Activated CD8-positive, alpha-beta memory T cell treated with anti-CD3 and anti-CD28 coated beads, Interleukin-2, amount 50 U/mL, for 4 hours (primary cell): ENCODE measurements around the gene CCDC50.

Experiments
- DNase-seq: peaks from one replicate; pipeline ENCODE4 v3.0.0-alpha.2; 2020

Gene CCDC50

DNA sequence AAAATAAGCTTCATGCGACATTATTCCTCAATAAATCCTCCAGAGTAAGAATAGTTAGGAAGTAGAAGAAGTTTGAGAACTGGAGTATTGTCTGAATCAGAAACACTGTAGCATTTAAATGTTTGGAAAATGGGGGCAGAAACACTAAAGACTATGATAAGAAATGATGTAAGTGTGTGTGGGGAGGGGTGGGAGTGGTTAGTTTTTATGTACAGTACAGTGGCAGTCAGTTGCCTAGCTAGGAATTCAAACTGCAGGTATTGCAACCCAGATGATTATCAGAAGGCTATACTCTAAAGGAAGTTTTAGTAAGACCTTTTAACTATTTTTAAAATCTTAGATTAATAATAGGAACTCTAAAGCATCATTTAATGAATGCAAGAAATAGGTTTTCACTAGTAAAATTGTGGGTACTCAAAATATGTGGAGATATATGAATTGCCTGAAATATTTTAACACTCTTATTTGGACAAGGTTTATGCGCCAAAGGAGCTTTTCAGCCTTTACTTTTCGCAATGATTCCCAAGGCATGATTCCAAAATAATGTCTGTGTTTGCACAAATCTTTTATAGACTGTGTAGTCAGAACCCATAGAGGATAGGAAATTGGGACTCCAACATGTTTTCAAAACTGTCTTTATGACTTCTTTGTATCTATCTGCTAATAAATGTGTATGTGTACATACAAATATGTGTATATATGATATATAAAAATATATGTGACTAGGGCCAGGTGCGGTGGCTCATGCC lies 8.0 kb upstream of the CCDC50 start:
- DNase-seq: no peak

- no peak for DNase-seq
Measured at GRCh38 chr3:191324936-191325335, 4.3 kb upstream of the CCDC50 start.

DNA sequence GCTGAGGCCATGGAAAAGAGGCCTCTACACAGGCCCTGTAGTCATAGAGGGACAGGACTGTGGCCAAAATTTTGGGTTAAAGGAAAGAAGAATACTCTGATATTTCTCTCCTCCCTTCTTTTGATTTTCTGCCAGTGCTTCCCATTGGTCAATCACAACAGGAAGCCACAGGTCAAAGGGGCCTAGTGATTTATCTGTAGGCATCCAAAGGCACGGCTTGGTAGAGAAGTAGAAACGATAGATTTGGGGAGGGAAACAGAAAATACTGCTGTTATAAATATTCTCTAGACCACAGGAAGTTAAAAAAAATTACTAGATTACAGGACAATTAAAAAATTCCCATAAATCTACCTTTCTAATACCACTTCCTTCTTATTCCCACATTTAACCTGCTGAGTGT lies 1.7 kb upstream of the CCDC50 start:
- DNase-seq: no peak

DNA sequence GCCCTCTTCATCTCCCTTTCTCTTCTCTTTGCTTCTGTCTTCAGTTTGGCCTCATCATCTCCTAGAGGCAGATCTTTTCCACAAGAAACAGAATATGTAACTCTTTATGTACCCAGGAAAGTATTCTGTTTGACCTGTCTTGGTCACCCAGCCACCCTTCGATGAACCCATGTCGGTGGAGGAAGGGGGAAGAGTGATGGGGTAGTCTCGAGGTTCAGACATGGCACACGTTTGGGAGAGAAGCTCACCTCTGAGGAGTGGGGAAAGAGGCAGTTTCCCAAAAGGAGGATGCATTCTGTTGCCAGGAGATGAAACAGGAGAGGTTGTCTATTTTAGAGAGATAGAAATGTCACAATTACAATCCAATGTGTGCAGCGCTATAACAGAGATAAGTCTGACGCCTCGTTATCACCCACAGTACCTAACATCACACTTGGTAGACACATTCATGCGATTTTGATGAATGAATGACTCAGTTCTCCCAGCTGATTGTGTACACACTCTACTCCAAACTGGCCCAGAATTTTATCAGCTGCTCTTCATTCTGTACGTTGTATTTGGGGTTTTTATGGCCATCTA lies 722 bp upstream of the CCDC50 start:
- DNase-seq: no peak

DNA sequence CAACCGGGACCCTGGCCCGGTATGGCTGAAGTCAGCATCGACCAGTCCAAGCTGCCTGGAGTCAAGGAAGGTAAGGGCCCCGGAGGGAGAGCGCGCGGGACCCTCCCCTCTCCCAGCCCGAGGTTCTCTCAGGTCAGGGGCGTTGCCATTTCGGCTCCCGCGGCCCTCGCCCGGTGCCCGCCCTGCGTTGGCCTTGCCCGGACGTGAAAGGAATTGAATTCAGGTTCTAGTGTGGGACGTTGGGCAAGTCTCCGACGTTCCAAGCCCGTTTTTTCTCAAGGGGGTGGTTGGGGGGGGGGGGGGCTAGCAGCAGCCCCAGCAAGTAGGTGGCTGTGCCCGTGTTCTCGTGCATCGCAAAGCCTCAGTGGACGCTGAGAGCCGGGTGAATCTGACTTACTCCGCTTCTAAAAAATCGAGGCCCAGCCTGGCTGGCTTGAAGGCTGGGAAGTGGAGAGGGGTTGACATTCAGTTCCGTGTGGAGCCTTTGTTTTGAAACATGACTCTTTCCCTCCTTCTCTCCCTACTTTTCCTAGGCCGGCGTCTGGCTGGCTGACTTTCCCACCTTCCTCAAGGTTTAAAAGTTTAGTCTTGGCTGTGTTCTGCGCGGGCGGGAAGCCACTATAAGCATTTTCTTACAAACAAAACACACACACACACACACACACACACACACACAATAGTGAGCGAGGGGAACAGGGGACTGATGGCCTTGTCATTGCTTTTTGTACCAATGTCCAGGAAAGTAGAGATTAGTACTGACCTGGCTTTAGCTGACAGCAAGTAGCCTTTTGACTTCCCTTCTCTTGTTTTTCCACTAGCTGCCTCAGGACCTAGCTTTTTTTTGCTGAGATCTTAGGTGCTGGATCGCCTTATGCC lies 698 bp downstream of the CCDC50 start, which contains the start of gene UTS2B:
UTS2B (minus strand) TSS at position 873 of the 876 bp plus-strand sequence. CDS start 48,337 bp downstream, outside the sequence.
- no peak for DNase-seq

- no peak for DNase-seq
Measured at GRCh38 chr3:191330530-191331048, 1.4 kb downstream of the CCDC50 start.

DNA sequence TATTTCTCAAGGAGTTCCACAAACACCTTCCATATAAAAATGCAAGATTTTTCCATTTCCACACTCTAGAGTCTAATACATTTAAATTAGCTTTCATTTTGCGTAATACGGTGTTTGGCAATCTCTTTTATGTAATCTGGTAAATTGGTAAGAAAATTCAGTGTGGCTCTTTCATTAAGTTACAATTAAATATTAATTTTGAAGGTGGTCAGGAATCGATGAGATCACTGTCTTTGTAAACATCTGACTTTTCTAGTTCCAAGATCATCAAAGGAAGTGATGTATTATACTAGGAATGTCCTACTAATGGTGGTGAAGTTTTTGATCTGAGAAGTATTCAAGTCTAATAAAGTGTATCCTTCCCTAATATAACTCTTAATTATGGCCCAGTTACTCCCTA lies 2.2 kb downstream of the CCDC50 start:
- DNase-seq: no peak

GRCh38 chr3:191333298-191333880 lies 4.2 kb downstream of the CCDC50 start:
- no peak for DNase-seq

- no peak for DNase-seq
Measured at GRCh38 chr3:191334346-191334893, 5.2 kb downstream of the CCDC50 start.

- no peak for DNase-seq
Measured at GRCh38 chr3:191336833-191337232, 7.6 kb downstream of the CCDC50 start.

GRCh38 chr3:191338177-191338488 lies 8.9 kb downstream of the CCDC50 start:
- no peak for DNase-seq

DNA sequence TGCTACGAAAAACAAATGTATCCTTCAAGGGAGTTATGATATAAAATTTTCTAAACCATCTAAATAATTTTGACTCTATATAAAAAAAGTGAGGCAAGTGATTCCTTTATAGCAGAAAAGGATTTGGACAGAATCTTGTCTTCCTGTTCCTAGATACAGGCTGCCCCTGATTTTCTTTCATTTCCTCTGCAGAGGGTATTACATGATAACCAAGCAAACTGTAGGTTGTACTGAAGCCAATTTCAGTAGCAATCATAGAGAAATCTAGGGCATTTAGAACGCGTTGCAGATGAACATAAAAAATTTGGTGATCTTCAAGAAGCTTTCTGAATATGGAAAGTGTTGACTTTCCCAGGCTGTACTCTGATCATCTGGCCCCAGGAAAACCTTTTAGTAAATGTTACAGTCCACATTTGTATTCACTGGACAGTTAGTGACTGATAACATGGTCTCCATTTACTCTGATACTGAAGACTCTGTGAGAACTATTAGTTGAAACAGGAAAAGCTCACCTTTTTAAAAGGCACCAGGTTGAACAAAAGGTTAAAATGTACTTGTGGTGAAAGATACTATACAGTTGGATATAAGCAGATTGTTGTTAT lies 10.2 kb downstream of the CCDC50 start:
- no peak for DNase-seq

DNA sequence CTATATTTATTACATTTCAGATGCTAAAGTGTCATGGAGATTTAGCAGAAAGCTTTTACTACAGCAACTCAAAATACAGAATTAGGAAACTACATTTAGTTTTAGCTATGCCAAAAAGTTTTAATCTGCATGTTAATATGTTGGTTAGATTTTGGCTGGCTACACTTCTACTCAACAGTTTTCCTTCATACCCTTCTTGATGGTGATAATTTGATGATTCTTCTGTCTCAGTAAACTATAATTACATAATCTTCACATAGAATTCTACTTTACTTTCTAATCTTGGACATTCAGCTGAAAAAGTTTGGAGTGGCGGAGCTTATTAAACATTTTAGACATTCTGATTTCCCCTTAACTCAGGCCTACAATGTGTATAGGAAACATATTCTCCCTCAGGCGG lies 11.2 kb downstream of the CCDC50 start:
- no peak for DNase-seq

DNA sequence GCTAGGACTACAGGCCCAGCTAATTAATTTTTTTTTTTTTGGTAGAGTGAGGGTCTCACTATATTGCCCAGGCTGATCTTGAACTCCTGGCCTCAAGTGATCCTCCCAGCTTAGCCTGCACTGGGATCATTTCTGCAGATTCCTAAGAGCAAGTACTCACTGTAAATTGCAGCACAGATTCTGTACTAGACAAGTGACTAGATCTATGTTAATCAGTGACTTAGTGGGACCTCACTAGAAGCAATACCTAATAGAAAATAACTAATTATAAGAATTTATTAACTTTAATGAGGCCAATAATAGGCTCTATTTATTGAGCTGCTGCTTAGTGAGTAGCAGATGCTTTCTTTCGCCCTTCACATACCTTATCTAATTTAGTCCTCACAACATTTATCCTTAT lies 11.8 kb downstream of the CCDC50 start:
- DNase-seq: no peak

DNA sequence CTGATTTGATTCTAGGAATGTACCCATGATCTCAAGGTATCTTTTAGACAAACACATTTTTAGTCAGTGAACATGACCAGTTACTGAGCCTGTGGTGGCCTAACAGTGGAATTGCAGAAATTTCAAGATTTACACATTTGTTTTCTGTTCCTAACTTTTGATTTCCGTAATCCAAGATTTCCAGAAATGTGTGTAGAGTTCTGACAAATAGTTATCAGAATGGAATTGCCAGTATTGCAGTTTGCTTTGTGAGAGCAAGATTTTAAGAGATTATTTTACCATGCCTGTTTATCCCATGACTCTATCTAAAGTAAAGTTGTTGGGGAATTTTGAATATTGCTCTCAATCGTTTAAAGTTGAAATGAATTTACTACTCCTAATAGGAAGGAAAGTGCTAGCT lies 12.8 kb downstream of the CCDC50 start:
- no peak for DNase-seq

DNA sequence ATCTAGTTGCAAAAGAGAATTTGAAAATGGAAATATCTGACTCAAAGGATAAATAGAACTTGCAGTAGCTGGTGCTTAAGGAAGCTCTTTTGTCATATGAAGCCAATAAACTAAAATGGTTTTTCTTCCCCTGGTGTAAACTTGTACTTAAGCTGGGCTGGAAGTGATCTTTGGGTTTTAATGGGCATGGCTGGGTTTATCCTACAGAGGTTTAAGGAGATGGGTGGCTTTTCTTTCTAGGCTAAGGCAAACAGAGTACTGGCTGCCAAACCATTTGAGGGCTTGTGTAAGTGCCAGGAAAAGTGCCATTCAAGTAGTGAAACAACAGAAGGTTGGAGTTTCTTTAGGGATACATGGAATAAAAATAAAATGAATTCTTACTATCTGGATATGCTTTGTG lies 13.2 kb downstream of the CCDC50 start:
- DNase-seq: no peak

GRCh38 chr3:191343115-191343514 lies 13.9 kb downstream of the CCDC50 start:
- DNase-seq: no peak

GRCh38 chr3:191343913-191344312 lies 14.7 kb downstream of the CCDC50 start:
- DNase-seq: no peak

- DNase-seq: no peak
Measured at GRCh38 chr3:191345334-191345733, 16.1 kb downstream of the CCDC50 start.

DNA sequence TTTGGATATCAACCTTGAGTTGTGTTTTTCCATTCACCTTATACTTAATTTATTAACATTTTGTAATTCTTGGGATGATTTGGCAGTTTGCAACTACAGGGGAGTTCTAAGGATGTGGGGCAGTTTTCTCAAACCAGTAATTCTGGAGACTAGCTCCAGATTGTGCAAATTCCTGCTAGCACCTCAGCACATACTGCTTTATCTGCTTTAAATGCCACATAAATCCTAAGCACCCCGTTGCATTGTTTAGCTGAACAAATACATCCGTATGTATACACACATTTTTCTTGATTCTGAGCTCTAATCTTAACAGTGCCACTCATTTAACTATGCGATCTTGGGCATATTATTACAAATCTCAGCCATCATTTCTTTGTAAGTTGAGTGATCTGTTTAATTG lies 18.0 kb downstream of the CCDC50 start:
- DNase-seq: no peak

DNA sequence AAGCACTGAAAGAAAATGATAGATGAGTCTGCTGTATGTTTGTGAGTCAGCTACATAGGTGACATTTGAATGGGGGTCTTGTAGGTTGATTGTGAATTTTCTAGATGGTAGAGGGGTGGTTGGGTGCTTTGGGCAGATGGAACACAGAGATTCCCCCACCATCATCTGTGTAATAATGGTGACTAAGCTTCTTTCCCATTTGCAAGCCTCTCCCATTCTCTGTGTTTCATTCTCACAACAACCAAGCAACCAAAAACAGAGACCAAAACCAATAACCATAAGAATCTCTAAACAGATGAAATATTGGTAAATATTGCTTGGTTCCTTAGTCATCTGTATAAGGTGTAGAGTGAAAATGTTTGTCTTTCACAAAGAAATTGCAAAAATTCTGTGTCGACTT lies 18.9 kb downstream of the CCDC50 start:
- no peak for DNase-seq

DNA sequence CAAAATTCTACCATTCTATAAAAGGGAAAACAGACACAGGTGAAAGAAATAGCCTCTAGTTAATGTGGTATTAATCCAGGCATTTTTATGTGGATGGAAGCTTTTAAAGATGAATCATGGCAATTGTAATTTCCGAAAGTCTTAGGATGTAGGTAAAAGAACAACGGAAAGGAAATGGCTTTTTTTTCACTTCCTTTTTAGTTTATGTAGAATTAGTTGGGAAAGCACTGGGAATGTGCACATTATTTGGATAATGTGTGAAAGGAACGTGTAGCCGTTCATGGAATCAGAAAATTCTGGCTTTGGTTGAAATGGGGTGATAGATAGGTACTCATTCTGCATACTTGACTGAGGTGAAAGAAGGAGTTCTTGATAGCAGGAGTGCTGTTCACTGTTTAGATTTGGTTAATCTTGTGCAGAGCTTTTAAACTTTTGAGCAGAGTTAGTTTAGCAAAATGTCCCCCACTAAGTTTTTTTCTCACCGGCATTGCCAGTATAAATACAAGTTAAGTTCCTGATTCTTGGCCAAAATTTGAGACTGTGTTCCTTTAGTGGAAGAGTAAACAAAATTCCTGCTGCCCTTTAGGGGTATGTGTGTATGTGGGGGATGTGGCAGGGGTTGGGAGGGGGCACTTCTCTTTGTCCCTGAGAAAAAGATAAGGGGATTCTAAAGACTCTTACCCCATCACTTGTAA lies 21.3 kb downstream of the CCDC50 start:
- DNase-seq: no peak
